ENCODE data around the gene TTC21A.

DNA sequence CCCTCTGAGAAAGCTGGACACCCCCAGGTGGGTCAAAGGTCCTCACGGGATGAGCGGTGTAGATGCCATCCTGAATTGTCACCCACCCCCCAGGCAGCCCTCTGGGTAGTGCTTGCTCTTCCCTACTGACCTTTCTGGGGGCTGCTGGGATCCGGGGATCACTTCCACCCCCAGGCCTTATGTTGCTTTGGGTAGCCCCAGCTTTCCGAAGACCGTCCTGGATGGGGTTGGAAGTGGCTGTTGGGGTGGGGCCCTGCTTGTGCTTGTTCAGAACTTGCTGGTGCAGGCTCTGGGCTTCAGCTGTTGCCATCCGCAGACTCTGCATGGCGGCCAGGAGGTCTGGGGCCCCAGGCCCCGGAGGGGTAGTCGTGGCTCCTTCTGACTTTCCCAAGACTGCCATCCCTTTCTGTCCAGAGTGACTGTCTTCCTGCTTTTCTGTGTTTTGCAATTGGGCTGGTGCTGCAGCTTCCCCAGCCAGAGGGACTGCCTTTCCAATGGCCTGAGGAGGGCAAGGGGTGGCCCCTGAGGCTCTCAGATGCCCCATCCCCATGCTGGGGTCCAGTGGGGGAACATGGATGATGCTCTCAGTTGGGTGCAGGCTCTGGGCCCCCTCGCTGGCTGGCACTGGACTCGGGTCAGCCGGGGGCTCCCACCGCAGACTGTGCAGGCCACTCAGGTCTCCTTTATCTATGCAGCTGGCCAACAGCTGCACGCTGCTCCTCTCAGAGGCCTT lies 78.6 kb downstream of the TTC21A start:
- TF ChIP-seq, protein P1, sequence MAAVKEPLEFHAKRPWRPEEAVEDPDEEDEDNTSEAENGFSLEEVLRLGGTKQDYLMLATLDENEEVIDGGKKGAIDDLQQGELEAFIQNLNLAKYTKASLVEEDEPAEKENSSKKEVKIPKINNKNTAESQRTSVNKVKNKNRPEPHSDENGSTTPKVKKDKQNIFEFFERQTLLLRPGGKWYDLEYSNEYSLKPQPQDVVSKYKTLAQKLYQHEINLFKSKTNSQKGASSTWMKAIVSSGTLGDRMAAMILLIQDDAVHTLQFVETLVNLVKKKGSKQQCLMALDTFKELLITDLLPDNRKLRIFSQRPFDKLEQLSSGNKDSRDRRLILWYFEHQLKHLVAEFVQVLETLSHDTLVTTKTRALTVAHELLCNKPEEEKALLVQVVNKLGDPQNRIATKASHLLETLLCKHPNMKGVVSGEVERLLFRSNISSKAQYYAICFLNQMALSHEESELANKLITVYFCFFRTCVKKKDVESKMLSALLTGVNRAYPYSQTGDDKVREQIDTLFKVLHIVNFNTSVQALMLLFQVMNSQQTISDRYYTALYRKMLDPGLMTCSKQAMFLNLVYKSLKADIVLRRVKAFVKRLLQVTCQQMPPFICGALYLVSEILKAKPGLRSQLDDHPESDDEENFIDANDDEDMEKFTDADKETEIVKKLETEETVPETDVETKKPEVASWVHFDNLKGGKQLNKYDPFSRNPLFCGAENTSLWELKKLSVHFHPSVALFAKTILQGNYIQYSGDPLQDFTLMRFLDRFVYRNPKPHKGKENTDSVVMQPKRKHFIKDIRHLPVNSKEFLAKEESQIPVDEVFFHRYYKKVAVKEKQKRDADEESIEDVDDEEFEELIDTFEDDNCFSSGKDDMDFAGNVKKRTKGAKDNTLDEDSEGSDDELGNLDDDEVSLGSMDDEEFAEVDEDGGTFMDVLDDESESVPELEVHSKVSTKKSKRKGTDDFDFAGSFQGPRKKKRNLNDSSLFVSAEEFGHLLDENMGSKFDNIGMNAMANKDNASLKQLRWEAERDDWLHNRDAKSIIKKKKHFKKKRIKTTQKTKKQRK (IDR thresholded peaks at IDR 0.05; ENCODE audit: low read depth, low read length), result no peak
- TF ChIP-seq, protein P2, sequence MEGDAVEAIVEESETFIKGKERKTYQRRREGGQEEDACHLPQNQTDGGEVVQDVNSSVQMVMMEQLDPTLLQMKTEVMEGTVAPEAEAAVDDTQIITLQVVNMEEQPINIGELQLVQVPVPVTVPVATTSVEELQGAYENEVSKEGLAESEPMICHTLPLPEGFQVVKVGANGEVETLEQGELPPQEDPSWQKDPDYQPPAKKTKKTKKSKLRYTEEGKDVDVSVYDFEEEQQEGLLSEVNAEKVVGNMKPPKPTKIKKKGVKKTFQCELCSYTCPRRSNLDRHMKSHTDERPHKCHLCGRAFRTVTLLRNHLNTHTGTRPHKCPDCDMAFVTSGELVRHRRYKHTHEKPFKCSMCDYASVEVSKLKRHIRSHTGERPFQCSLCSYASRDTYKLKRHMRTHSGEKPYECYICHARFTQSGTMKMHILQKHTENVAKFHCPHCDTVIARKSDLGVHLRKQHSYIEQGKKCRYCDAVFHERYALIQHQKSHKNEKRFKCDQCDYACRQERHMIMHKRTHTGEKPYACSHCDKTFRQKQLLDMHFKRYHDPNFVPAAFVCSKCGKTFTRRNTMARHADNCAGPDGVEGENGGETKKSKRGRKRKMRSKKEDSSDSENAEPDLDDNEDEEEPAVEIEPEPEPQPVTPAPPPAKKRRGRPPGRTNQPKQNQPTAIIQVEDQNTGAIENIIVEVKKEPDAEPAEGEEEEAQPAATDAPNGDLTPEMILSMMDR (IDR thresholded peaks at IDR 0.05 in 2 of 3, conservative IDR thresholded peaks at IDR 0.05 in 1 of 3; ENCODE audit: control insufficient read depth in 2 of 3, extremely low read depth in 1 of 3, insufficient read depth in 1 of 3, low read depth in 3 of 3, low read length in 3 of 3), result no peak
- TF ChIP-seq ZNF24 (IDR thresholded peaks at IDR 0.05) (no peak), POLR2A (IDR thresholded peaks at IDR 0.05; ENCODE audit: low read depth, low read length) (no peak), POLR2AphosphoS5 (IDR thresholded peaks at IDR 0.05; ENCODE audit: low read length) (no peak), KAT2A (conservative IDR thresholded peaks at IDR 0.05; ENCODE audit: control insufficient read depth, low read depth, low read length) (no peak)
- TF ChIP-seq, protein P3, sequence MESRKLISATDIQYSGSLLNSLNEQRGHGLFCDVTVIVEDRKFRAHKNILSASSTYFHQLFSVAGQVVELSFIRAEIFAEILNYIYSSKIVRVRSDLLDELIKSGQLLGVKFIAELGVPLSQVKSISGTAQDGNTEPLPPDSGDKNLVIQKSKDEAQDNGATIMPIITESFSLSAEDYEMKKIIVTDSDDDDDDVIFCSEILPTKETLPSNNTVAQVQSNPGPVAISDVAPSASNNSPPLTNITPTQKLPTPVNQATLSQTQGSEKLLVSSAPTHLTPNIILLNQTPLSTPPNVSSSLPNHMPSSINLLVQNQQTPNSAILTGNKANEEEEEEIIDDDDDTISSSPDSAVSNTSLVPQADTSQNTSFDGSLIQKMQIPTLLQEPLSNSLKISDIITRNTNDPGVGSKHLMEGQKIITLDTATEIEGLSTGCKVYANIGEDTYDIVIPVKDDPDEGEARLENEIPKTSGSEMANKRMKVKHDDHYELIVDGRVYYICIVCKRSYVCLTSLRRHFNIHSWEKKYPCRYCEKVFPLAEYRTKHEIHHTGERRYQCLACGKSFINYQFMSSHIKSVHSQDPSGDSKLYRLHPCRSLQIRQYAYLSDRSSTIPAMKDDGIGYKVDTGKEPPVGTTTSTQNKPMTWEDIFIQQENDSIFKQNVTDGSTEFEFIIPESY (IDR thresholded peaks at IDR 0.05), result no peak
